ENCODE data around the gene ADGRA1.

DNA sequence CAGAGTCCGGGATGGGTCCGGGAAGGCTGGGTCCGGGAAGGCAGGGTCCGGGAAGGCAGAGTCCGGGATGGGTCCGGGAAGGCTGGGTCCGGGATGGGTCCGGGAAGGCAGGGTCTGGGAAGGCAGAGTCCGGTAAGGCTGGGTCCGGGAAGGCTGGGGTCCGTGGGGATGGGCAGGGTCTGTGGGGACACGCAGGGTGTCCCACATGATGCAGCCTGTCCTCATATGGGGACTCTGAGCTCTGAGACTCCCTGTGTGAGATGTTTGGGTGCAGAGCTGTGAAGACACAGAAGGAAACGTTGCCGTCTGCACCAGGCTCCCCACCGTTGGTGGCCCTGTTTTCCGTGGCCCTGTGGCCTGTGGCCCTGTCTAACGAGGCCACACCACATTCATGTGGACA, 45.7 kb upstream of the ADGRA1 start:
- TF ChIP-seq, protein P1, sequence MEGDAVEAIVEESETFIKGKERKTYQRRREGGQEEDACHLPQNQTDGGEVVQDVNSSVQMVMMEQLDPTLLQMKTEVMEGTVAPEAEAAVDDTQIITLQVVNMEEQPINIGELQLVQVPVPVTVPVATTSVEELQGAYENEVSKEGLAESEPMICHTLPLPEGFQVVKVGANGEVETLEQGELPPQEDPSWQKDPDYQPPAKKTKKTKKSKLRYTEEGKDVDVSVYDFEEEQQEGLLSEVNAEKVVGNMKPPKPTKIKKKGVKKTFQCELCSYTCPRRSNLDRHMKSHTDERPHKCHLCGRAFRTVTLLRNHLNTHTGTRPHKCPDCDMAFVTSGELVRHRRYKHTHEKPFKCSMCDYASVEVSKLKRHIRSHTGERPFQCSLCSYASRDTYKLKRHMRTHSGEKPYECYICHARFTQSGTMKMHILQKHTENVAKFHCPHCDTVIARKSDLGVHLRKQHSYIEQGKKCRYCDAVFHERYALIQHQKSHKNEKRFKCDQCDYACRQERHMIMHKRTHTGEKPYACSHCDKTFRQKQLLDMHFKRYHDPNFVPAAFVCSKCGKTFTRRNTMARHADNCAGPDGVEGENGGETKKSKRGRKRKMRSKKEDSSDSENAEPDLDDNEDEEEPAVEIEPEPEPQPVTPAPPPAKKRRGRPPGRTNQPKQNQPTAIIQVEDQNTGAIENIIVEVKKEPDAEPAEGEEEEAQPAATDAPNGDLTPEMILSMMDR (IDR thresholded peaks at IDR 0.05) = no peak
- TF ChIP-seq POLR2A (IDR thresholded peaks at IDR 0.05) = no peak
- TF ChIP-seq POLR2AphosphoS5 (IDR thresholded peaks at IDR 0.05) = no peak
